Fibroblast of skin of right biceps (primary cell): Measurements from ENCODE around the gene BRSK1.
A peak's percentile ranks its signal among the peaks of the same experiment; 100 is the strongest.

ENCODE experiments used
- DNase-seq: peaks from one replicate; pipeline ENCODE4 v3.0.0-alpha.2; 2013

BRSK1 gene

GRCh38 chr19:55283548-55284377 lies at the start of gene BRSK1:
Gene BRSK1 (plus strand): TSS chr19:55283997. CDS start chr19:55284443, 446 bp downstream.
- peak; percentile 86 for DNase-seq

GRCh38 chr19:55238030-55238429 lies 45.8 kb upstream of the BRSK1 start:
- no peak for DNase-seq

GRCh38 chr19:55239004-55239403 lies 44.8 kb upstream of the BRSK1 start:
- no peak for DNase-seq

- DNase-seq: no peak
Observed at GRCh38 chr19:55240713-55241020, 43.1 kb upstream of the BRSK1 start.

GRCh38 chr19:55241143-55241934 lies 42.5 kb upstream of the BRSK1 start:
- no peak for DNase-seq

- no peak for DNase-seq
Observed at GRCh38 chr19:55241935-55242464, 41.8 kb upstream of the BRSK1 start.

GRCh38 chr19:55242517-55242916 lies 41.3 kb upstream of the BRSK1 start:
- DNase-seq: no peak

- no peak for DNase-seq
Observed at GRCh38 chr19:55244004-55244680, 39.7 kb upstream of the BRSK1 start.

- no peak for DNase-seq
Observed at GRCh38 chr19:55245236-55245904, 38.4 kb upstream of the BRSK1 start.

GRCh38 chr19:55246462-55247451 lies 37.0 kb upstream of the BRSK1 start:
- DNase-seq: no peak

GRCh38 chr19:55247621-55248099 lies 36.1 kb upstream of the BRSK1 start:
- peak; percentile 6 for DNase-seq

- no peak for DNase-seq
Observed at GRCh38 chr19:55248166-55248675, 35.6 kb upstream of the BRSK1 start.

- DNase-seq: no peak
Observed at GRCh38 chr19:55248704-55249103, 35.1 kb upstream of the BRSK1 start.

- no peak for DNase-seq
Observed at GRCh38 chr19:55249841-55250240, 34.0 kb upstream of the BRSK1 start.

GRCh38 chr19:55250262-55251036 lies 33.3 kb upstream of the BRSK1 start:
- DNase-seq: no peak

GRCh38 chr19:55251341-55252081 lies 32.3 kb upstream of the BRSK1 start:
- DNase-seq: peak; percentile 33

- DNase-seq: no peak
Observed at GRCh38 chr19:55252760-55253663, 30.8 kb upstream of the BRSK1 start.

GRCh38 chr19:55253842-55254624 lies 29.8 kb upstream of the BRSK1 start:
- DNase-seq: no peak
